Neural cell (in vitro differentiated cells): ENCODE results near the gene BTBD6. TPM values are rescaled to one million over a fixed set of nuclear protein-coding genes. Genes with fewer than 3 reads are reported as not detected.
"Not testable (repeated sequence)": the region's sequence is repeated elsewhere in the genome, so short reads cannot be mapped to it uniquely, and the experiment has no call there.

Source experiments
- H2AFZ ChIP-seq: fragments of 200-600, 300-800 bp; sonication (generic), shearing (Covaris generic); 2 replicates; pipeline ENCODE4 v1.6.0; 2014; ENCODE audit warnings: low read depth, mild to moderate bottlenecking, antibody characterized with exemption, low read length, moderate library complexity
- H3F3A ChIP-seq: fragments of 200-600 bp; shearing (Covaris generic); 2 replicates; pipeline ENCODE4 v1.6.1; 2016; ENCODE audit warnings: mild to moderate bottlenecking, moderate library complexity, mixed read lengths, antibody characterized with exemption, low read length; ENCODE audit not compliant: insufficient read depth, poor library complexity, severe bottlenecking
- H3K27ac ChIP-seq: fragments of 200-600, 300-800 bp; sonication (generic), shearing (Covaris generic); 2 replicates; pipeline ENCODE4 v1.5.1; 2014; ENCODE audit warnings: mild to moderate bottlenecking, low read length, moderate library complexity
- H3K27me3 ChIP-seq: fragments of 300-800, 200-600 bp; sonication (generic), shearing (Covaris generic); 2 replicates; pipeline ENCODE4 v1.6.0; 2014; ENCODE audit warnings: mild to moderate bottlenecking, low read depth, low read length, moderate library complexity; ENCODE audit not compliant: insufficient read depth
- H3K36me3 ChIP-seq: fragments of 300-800, 200-600 bp; sonication (generic), shearing (Covaris generic); 2 replicates; pipeline ENCODE4 v1.5.1; 2014; ENCODE audit warnings: mild to moderate bottlenecking, antibody characterized with exemption, low read length, moderate library complexity; ENCODE audit not compliant: insufficient read depth
- H3K4me2 ChIP-seq: fragments of 300-800, 200-600 bp; sonication (generic), shearing (Covaris generic); 2 replicates; pipeline ENCODE4 v1.6.0; 2014; ENCODE audit warnings: mild to moderate bottlenecking, low read length
- H3K4me3 ChIP-seq: fragments of 300-800, 200-600 bp; sonication (generic), shearing (Covaris generic); 2 replicates; pipeline ENCODE4 v1.5.1; 2014; ENCODE audit warnings: mild to moderate bottlenecking, low read length, moderate library complexity
- H3K79me2 ChIP-seq: fragments of 200-600 bp; shearing (Covaris generic); replicated peaks from 2 replicates; pipeline ENCODE4 v1.6.0; 2014; ENCODE audit warnings: mild to moderate bottlenecking, low read length, moderate library complexity; ENCODE audit not compliant: insufficient read depth
- H3K9ac ChIP-seq: fragments of 300-800, 200-600 bp; sonication (generic), shearing (Covaris generic); 2 replicates; pipeline ENCODE4 v1.6.1; 2016; ENCODE audit warnings: mild to moderate bottlenecking, low read length, mixed read lengths
- H3K9me2 ChIP-seq: fragments of 200-600 bp; shearing (Covaris generic); 2 replicates; pipeline ENCODE4 v1.6.1; 2016; ENCODE audit warnings: mild to moderate bottlenecking, low read length, mixed read lengths; ENCODE audit not compliant: insufficient read depth
- H3K9me3 ChIP-seq: fragments of 200-600, 300-800 bp; sonication (generic), shearing (Covaris generic); 2 replicates; pipeline ENCODE4 v1.6.1; 2016; ENCODE audit warnings: mild to moderate bottlenecking, mixed run types, low read length, moderate library complexity, mixed read lengths
- H4K20me1 ChIP-seq: fragments of 200-600 bp; shearing (Covaris generic); 2 replicates; pipeline ENCODE4 v1.6.1; 2016; ENCODE audit warnings: mild to moderate bottlenecking, mixed run types; ENCODE audit not compliant: insufficient read depth
- CTCF ChIP-seq: fragments of 450-650 bp; IDR thresholded peaks from 2 replicates; pipeline ENCODE4 v1.5.1; 2014; ENCODE audit warnings: antibody characterized with exemption, mild to moderate bottlenecking, moderate library complexity; ENCODE audit not compliant: poor library complexity, severe bottlenecking
- EP300 ChIP-seq: fragments of 450-650 bp; conservative IDR thresholded peaks from 2 replicates; pipeline ENCODE4 v1.6.1; 2014; ENCODE audit warnings: antibody characterized with exemption, mild to moderate bottlenecking, moderate library complexity; ENCODE audit not compliant: poor library complexity, severe bottlenecking
- EZH2 ChIP-seq: fragments of 200-600, 300-800 bp; shearing (Covaris generic), sonication (generic); IDR thresholded peaks from 2 replicates; pipeline ENCODE4 v1.6.1; 2014; ENCODE audit warnings: antibody characterized with exemption, low read length, borderline replicate concordance, mild to moderate bottlenecking; ENCODE audit not compliant: insufficient read depth, poor library complexity, severe bottlenecking
- MXI1 ChIP-seq: fragments of 450-650 bp; conservative IDR thresholded peaks from 2 replicates; pipeline ENCODE4 v1.6.1; 2014; ENCODE audit warnings: antibody characterized with exemption, mild to moderate bottlenecking; ENCODE audit not compliant: poor library complexity, severe bottlenecking
- POLR2AphosphoS5 ChIP-seq: IDR thresholded peaks from 2 replicates; pipeline ENCODE4 v1.6.1; 2012
- RAD21 ChIP-seq: fragments of 450-650 bp; conservative IDR thresholded peaks from 2 replicates; pipeline ENCODE4 v1.6.1; 2014; ENCODE audit warnings: antibody characterized with exemption, mild to moderate bottlenecking, moderate library complexity
- REST ChIP-seq: IDR thresholded peaks from 2 replicates; pipeline ENCODE4 v1.6.1; 2012; ENCODE audit warnings: borderline replicate concordance
- SMC3 ChIP-seq: fragments of 450-650 bp; conservative IDR thresholded peaks from 2 replicates; pipeline ENCODE4 v1.6.1; 2014; ENCODE audit warnings: antibody characterized with exemption, mild to moderate bottlenecking, moderate library complexity; ENCODE audit not compliant: poor library complexity
- TAF1 ChIP-seq: IDR thresholded peaks from 2 replicates; pipeline ENCODE4 v1.6.1; 2012; ENCODE audit warnings: low read depth
- polyA plus RNA-seq: library from polyadenylated mRNA; depleted of rRNA; stranded (reverse); fragments of >200 nt; gene quantifications from 2 replicates; pipeline ENCODE4 v1.2.3, GENCODE V29; 2014

BTBD6 gene
- polyA plus RNA-seq, 1 donor from 2014 or later, result 94.1 TPM

GRCh38 chr14:105286759-105287144 is 38.4 kb downstream of the BTBD6 start:
- H3K9ac ChIP-seq, result no peak overlapping the region
- no peaks in the 10 kb centered on the region for H3K36me3 ChIP-seq
- H3K27ac ChIP-seq, result no peak overlapping the region
- no peaks in the 10 kb centered on the region for H3K9me2 ChIP-seq
- no peaks in the 10 kb centered on the region for H4K20me1 ChIP-seq
- H3K9me3 ChIP-seq, result no peaks in the 10 kb centered on the region
- no peak overlapping the region for H2AFZ ChIP-seq
- no peaks in the 10 kb centered on the region for H3K27me3 ChIP-seq
- no peak overlapping the region for H3K4me2 ChIP-seq
- no peak overlapping the region for H3K4me3 ChIP-seq
- H3F3A ChIP-seq, result no peaks in the 10 kb centered on the region
- H3K79me2 ChIP-seq, result peaks cover 8% of the 10 kb centered on the region
- no peak for TF ChIP-seq SMC3
- TF ChIP-seq TAF1, result no peak
- TF ChIP-seq POLR2AphosphoS5, result no peak
- no peak for TF ChIP-seq RAD21
- no peak for TF ChIP-seq EP300
- TF ChIP-seq MXI1, result no peak
- no peak for TF ChIP-seq REST
- TF ChIP-seq CTCF, result no peak
- TF ChIP-seq EZH2, result no peak

- H3K36me3 ChIP-seq, result no peaks in the 10 kb centered on the region
- H2AFZ ChIP-seq, result no peak overlapping the region
- H3K4me2 ChIP-seq, result no peak overlapping the region
- H3K9me3 ChIP-seq, result no peaks in the 10 kb centered on the region
- TF ChIP-seq CTCF, result no peak
- no peak for TF ChIP-seq REST
- no peak for TF ChIP-seq SMC3
- TF ChIP-seq POLR2AphosphoS5, result no peak
- TF ChIP-seq RAD21, result no peak
- no peak for TF ChIP-seq TAF1
- TF ChIP-seq EZH2, result no peak
- TF ChIP-seq MXI1, result no peak
- no peak for TF ChIP-seq EP300
- H4K20me1 ChIP-seq, result no peaks in the 10 kb centered on the region
- no peaks in the 10 kb centered on the region for H3F3A ChIP-seq
- H3K9ac ChIP-seq, result no peak overlapping the region
- H3K4me3 ChIP-seq, result no peak overlapping the region
- H3K27me3 ChIP-seq, result no peaks in the 10 kb centered on the region
- no peak overlapping the region for H3K27ac ChIP-seq
- H3K9me2 ChIP-seq, result no peaks in the 10 kb centered on the region
- peaks cover 8% of the 10 kb centered on the region for H3K79me2 ChIP-seq
Observed at GRCh38 chr14:105287249-105288102, 39.1 kb downstream of the BTBD6 start.

DNA sequence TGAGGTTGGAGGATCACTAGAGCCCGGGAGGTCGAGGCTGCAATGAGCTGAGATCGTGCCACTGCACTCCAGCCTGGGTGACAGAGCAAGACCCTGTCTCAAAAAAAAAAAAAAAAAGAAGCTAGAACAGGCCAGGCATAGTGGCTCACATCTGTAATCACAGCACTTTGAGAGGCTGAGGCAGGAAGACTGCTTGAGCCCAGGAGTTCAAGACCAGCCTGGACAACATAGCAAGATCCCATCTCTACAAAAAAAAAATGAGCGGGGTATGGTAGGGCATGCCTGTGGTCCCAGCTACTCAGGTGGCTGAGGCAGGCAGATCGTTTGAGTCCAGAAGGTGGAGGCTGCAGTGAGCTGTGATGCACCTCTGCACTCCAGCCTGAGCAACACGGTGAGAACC is 40.6 kb downstream of the BTBD6 start:
- not testable (repeated sequence) for H3K9me3 ChIP-seq, H4K20me1 ChIP-seq, H3K27me3 ChIP-seq, H3K9me2 ChIP-seq, H3K27ac ChIP-seq, H2AFZ ChIP-seq, H3F3A ChIP-seq, H3K4me3 ChIP-seq, H3K36me3 ChIP-seq, H3K9ac ChIP-seq, H3K4me2 ChIP-seq
- peaks cover 13% of the 10 kb centered on the region for H3K79me2 ChIP-seq
